Measurements from ENCODE around the gene NRN1L. TPM values are rescaled to one million over a fixed set of nuclear protein-coding genes. Genes with fewer than 3 reads are reported as not detected.

The NRN1L gene
- total RNA-seq, 1 experiment from 2014 or later, result not detected

- intact Hi-C loops (cut with micrococcal nuclease; ENCODE audit: unreplicated experiment), result loop anchor here (1.0 to 5.0 kb wide), 4 partner anchors 36 to 407 kb away; partner anchors contain the start of gene PSKH1
- TF ChIP-seq, protein P1, sequence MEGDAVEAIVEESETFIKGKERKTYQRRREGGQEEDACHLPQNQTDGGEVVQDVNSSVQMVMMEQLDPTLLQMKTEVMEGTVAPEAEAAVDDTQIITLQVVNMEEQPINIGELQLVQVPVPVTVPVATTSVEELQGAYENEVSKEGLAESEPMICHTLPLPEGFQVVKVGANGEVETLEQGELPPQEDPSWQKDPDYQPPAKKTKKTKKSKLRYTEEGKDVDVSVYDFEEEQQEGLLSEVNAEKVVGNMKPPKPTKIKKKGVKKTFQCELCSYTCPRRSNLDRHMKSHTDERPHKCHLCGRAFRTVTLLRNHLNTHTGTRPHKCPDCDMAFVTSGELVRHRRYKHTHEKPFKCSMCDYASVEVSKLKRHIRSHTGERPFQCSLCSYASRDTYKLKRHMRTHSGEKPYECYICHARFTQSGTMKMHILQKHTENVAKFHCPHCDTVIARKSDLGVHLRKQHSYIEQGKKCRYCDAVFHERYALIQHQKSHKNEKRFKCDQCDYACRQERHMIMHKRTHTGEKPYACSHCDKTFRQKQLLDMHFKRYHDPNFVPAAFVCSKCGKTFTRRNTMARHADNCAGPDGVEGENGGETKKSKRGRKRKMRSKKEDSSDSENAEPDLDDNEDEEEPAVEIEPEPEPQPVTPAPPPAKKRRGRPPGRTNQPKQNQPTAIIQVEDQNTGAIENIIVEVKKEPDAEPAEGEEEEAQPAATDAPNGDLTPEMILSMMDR (conservative IDR thresholded peaks at IDR 0.05), result no peak
- TF ChIP-seq EZH2 (IDR thresholded peaks at IDR 0.05; ENCODE audit: low read depth), result no peak
- DNase-seq, result no peak
- Histone ChIP-seq H3F3A (ENCODE audit: insufficient read depth, low read depth) (peaks cover 5% of the 10 kb centered on the region; the same call in 1 of the 2 replicates), H3K79me2 (ENCODE audit: low read depth) (no peaks in the 10 kb centered on the region), H3K4me3 (no peak overlapping the region), H3K4me2 (no peak overlapping the region), H3K36me3 (ENCODE audit: low read depth) (no peaks in the 10 kb centered on the region), H3K9me3 (ENCODE audit: insufficient read depth, low read depth) (no peaks in the 10 kb centered on the region), H3K27ac (no peak overlapping the region), H3K9me2 (ENCODE audit: insufficient read depth) (no peaks in the 10 kb centered on the region), H3K4me1 (replicated peaks; ENCODE audit: insufficient read depth) (no peaks in the 10 kb centered on the region), H3K27me3 (ENCODE audit: insufficient read depth, low read depth) (no peaks in the 10 kb centered on the region), H2AFZ (no peak overlapping the region), H4K20me1 (ENCODE audit: insufficient read depth) (peaks cover 33% of the 10 kb centered on the region)
- ChIA-PET CTCF (no interaction called here), POLR2A (ENCODE audit: unreplicated experiment) (no interaction called here)
- no TSS peak for BruUV-seq (replicated peaks)
Observed at GRCh38 chr16:67928147-67928546, 43.5 kb downstream of the NRN1L start.

DNA sequence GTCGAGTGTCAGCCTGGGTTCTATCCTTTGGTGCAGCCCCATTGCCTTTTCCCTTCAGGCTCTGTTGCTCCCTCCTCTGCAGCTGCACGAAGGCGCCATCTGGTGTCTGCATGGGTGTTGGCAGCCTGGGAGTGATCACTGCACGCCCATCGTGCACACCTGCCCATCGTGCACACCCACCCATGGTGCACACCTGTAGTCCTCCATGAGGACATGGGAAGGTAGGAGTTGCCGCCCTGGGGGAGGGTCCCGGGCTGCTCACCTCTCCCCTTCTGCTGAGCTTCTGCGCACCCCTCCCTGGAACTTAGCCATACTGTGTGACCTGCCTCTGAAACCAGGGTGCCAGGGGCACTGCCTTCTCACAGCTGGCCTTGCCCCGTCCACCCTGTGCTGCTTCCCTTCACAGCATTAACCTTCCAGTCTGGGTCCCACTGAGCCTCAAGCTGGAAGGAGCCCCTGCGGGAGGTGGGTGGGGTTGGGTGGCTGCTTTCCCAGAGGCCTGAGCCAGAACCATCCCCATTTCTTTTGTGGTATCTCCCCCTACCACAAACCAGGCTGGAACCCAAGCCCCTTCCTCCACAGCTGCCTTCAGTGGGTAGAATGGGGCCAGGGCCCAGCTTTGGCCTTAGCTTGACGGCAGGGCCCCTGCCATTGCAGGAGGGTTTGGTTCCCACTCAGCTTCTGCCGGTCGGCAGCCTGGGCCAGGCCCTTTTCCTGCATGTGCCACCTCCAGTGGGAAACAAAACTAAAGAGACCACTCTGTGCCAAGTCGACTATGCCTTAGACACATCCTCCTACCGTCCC lies 44.1 kb downstream of the NRN1L start:
- Histone ChIP-seq H3F3A (ENCODE audit: insufficient read depth, low read depth) (peaks cover 5% of the 10 kb centered on the region; the same call in 1 of the 2 replicates), H3K9me2 (ENCODE audit: insufficient read depth) (no peaks in the 10 kb centered on the region), H3K27ac (no peak overlapping the region), H3K79me2 (ENCODE audit: low read depth) (no peaks in the 10 kb centered on the region), H3K4me3 (no peak overlapping the region), H2AFZ (no peak overlapping the region), H3K4me1 (replicated peaks; ENCODE audit: insufficient read depth) (no peaks in the 10 kb centered on the region), H3K4me2 (no peak overlapping the region), H3K27me3 (ENCODE audit: insufficient read depth, low read depth) (no peaks in the 10 kb centered on the region), H4K20me1 (ENCODE audit: insufficient read depth) (peaks cover 33% of the 10 kb centered on the region), H3K36me3 (ENCODE audit: low read depth) (no peaks in the 10 kb centered on the region), H3K9me3 (ENCODE audit: insufficient read depth, low read depth) (no peaks in the 10 kb centered on the region)
- DNase-seq, result peak in 1 of 2 experiments; percentile 64
- intact Hi-C loops (cut with micrococcal nuclease; ENCODE audit: unreplicated experiment), result loop anchor here (1.0 to 5.0 kb wide), 4 partner anchors 36 to 407 kb away; partner anchors contain the start of gene PSKH1
- TF ChIP-seq, protein P1 (conservative IDR thresholded peaks at IDR 0.05), result peak; percentile 90
- TF ChIP-seq EZH2 (IDR thresholded peaks at IDR 0.05; ENCODE audit: low read depth), result no peak
- BruUV-seq (replicated peaks), result no TSS peak
- ChIA-PET CTCF (interaction anchor here (0.6 kb wide), 1 partner anchor 103 kb away, joined by 3 read pairs; no protein-coding TSS in a partner anchor), POLR2A (ENCODE audit: unreplicated experiment) (no interaction called here)

DNA sequence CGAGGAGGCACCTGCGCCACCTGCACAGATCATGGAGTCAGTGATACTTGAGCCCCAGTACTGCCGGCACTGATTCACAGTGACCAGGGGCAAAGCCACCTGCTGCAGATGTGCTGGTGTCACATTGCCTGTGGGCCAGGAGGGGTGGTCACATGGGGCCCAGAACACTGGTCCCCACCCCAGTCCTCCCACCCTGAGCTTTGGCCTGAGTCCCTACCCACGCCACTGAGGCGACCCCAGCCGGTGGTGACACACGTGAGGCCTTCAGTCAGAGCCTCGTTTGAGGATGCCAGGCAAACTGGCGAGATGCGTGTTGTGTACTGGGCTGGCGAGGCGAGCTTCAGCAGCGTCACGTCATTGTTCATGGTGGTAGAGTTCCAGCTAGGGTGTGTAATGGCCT lies 45.5 kb downstream of the NRN1L start:
- Histone ChIP-seq H3K9me2 (ENCODE audit: insufficient read depth) (no peaks in the 10 kb centered on the region), H3K27me3 (ENCODE audit: insufficient read depth, low read depth) (no peaks in the 10 kb centered on the region), H3K79me2 (ENCODE audit: low read depth) (no peaks in the 10 kb centered on the region), H3K4me1 (replicated peaks; ENCODE audit: insufficient read depth) (no peaks in the 10 kb centered on the region), H3K4me2 (no peak overlapping the region), H3K36me3 (ENCODE audit: low read depth) (no peaks in the 10 kb centered on the region), H3K9me3 (ENCODE audit: insufficient read depth, low read depth) (no peaks in the 10 kb centered on the region), H2AFZ (no peak overlapping the region), H3K27ac (no peak overlapping the region), H4K20me1 (ENCODE audit: insufficient read depth) (peaks cover 25% of the 10 kb centered on the region), H3F3A (ENCODE audit: insufficient read depth, low read depth) (peaks cover 11% of the 10 kb centered on the region; the same call in 1 of the 2 replicates), H3K4me3 (no peak overlapping the region)
- no TSS peak for BruUV-seq (replicated peaks)
- ChIA-PET CTCF (no interaction called here), POLR2A (ENCODE audit: unreplicated experiment) (no interaction called here)
- no peak for DNase-seq
- intact Hi-C loops (cut with micrococcal nuclease; ENCODE audit: unreplicated experiment), result no loop called here
- TF ChIP-seq, protein P1 (conservative IDR thresholded peaks at IDR 0.05), result no peak
- no peak for TF ChIP-seq EZH2 (IDR thresholded peaks at IDR 0.05; ENCODE audit: low read depth)

Data from PC-9 (cell line).